Spleen (tissue), 11 donors: Measurements from ENCODE around the gene RBM27. TPM values are rescaled to one million over a fixed set of nuclear protein-coding genes. Genes with fewer than 3 reads are reported as not detected.
"Not testable (repeated sequence)": the region's sequence is repeated elsewhere in the genome, so short reads cannot be mapped to it uniquely, and the experiment has no call there.

ENCODE experiments used
- DNase-seq: peaks from one replicate; pipeline ENCODE4 v3.0.0-alpha.2; 2020
- H3K27ac ChIP-seq, 8 donors: fragments of 200-600 bp; sonication (generic) in 7 of 8; 1 replicate in 4 of 8; 2 replicates in 4 of 8; pipeline versions ENCODE4 v1.5.0 to v1.8.0; 2016 to 2021; ENCODE audit warnings: inconsistent platforms in 4 of 8, mild to moderate bottlenecking in 4 of 8, moderate library complexity in 1 of 8
- H3K27me3 ChIP-seq, 7 donors: fragments of 200-600 bp; sonication (generic) in 6 of 7; replicated peaks in 1 of 7; 1 replicate in 4 of 7; 2 replicates in 3 of 7; pipeline versions ENCODE4 v1.5.0 to v1.8.0; 2016 to 2021; ENCODE audit warnings: inconsistent platforms in 3 of 7, mild to moderate bottlenecking in 1 of 7
- H3K36me3 ChIP-seq, 6 donors: fragments of 200-600 bp; sonication (generic) in 5 of 6; 1 replicate in 4 of 6; 2 replicates in 2 of 6; pipeline versions ENCODE4 v1.5.0 to v1.8.0; 2016 to 2021; ENCODE audit warnings: inconsistent platforms in 2 of 6
- H3K4me1 ChIP-seq, 6 donors: fragments of 200-600 bp; sonication (generic) in 5 of 6; 1 replicate in 3 of 6; 2 replicates in 3 of 6; pipeline versions ENCODE4 v1.5.0 to v1.8.0; 2016 to 2021; ENCODE audit warnings: inconsistent platforms in 3 of 6
- H3K4me3 ChIP-seq, 8 donors: fragments of 200-600 bp; sonication (generic) in 7 of 8; 1 replicate in 4 of 8; 2 replicates in 4 of 8; pipeline versions ENCODE4 v1.5.0 to v1.8.0; 2016 to 2021; ENCODE audit warnings: inconsistent platforms in 4 of 8, mild to moderate bottlenecking in 4 of 8, moderate library complexity in 2 of 8
- H3K9me3 ChIP-seq, 8 donors: fragments of 200-600 bp; sonication (generic) in 7 of 8; 1 replicate in 4 of 8; 2 replicates in 4 of 8; pipeline versions ENCODE4 v1.5.0 to v1.8.0; 2016 to 2021; ENCODE audit warnings: inconsistent platforms in 4 of 8
- CTCF ChIP-seq, 11 experiments: fragments of 200-600 bp in 7 of 11; fragments of 450-650 bp in 4 of 11; sonication (generic) in 4 of 11; IDR thresholded peaks in 8 of 11; conservative IDR thresholded peaks in 3 of 11; 1 replicate in 7 of 11; 2 replicates in 4 of 11; pipeline versions ENCODE4 v1.4.0 to v1.8.0; 2016 to 2021; ENCODE audit warnings: antibody characterized with exemption in 11 of 11, inconsistent platforms in 4 of 11, mild to moderate bottlenecking in 1 of 11
- POLR2A ChIP-seq, 3 donors: fragments of 450-650 bp; IDR thresholded peaks; one replicate each; pipeline ENCODE4 v1.5.1; 2017; ENCODE audit warnings: antibody characterized with exemption in 3 of 3, mild to moderate bottlenecking in 1 of 3
- POLR2AphosphoS5 ChIP-seq, 3 donors: sonication (generic); formaldehyde crosslinking; IDR thresholded peaks; one replicate each; pipeline ENCODE4 v1.5.1; 2017; ENCODE audit warnings: antibody characterized with exemption in 3 of 3
- WGBS, 5 donors: extraction: QIAGEN DNeasy Blood & Tissue Kit in 3 of 5; methylation state at CpG; one replicate each; pipeline versions ENCODE4 v1.1.5 to v1.1.7; 2013 to 2018; 5-methylcytosine and 5-hydroxymethylcytosine counted together
- intact Hi-C: fragments of 100-400 bp; cut with DNase I; formaldehyde crosslinking; loops from one replicate; pipeline ENCODE4 v1.15.0; 2023; ENCODE audit warnings: low total_unique reads
- polyA plus RNA-seq, 3 donors: library from polyadenylated mRNA; stranded (reverse); fragments of 200-250 nt; gene quantifications; one replicate each; pipeline ENCODE4 v1.2.1, GENCODE V29; 2013
- total RNA-seq, 7 donors: library from RNA; depleted of rRNA in 3 of 7; stranded (reverse); fragments of >200 nt in 3 of 7; fragmentation: NEBNext Ultra II Directional in 4 of 7; extraction: Animal tissue kit (Norgen Biotek cat#: 25700) in 4 of 7; gene quantifications; one replicate each; pipeline versions ENCODE4 v1.1.0 to v1.2.1, GENCODE V29; 2016 to 2021
- donor health status: healthy with polysubstance abuse.
- donor health status: DM: no; HTN: no; CAD: no; lungs with moderate emphysema.
- donor health status: DM: no; HTN: no; CAD: no.
- donor health status: Bipolar disorder and iron deficiency.
- donor health status: healthy.
- donor health status: DM: no; HTN: no; CAD: no.
- donor health status: DM: yes; HTN: yes; CAD: no.

Gene RBM27
- total and polyA plus RNA-seq, 10 donors, result 5.5 to 26.4 (median 17.9) TPM

- DNase-seq, result no peak
- Histone ChIP-seq H3K4me1 (no peaks in the 10 kb centered on the region), H3K9me3 (no peaks in the 10 kb centered on the region), H3K27me3 (no peaks in the 10 kb centered on the region), H3K27ac (no peak overlapping the region), H3K36me3 (peaks cover 13 to 100% (median 87%) of the 10 kb centered on the region in 6 donors), H3K4me3 (no peak overlapping the region)
- WGBS, 5 donors, result 80 to 93% (median 83%) methylated on average over 1 of the region's 1 CpG
- TF ChIP-seq POLR2AphosphoS5 (IDR thresholded peaks at IDR 0.05) (no peak), POLR2A (IDR thresholded peaks at IDR 0.05) (no peak), CTCF (IDR thresholded peaks at IDR 0.05 in 8 of 11, conservative IDR thresholded peaks at IDR 0.05 in 3 of 11) (no peak)
- intact Hi-C loops, result no loop called here
These were observed 37.9 kb upstream of the RBM27 start for GRCh38 chr5:146165460-146165859.

- Histone ChIP-seq H3K36me3 (peaks cover 13 to 100% (median 89%) of the 10 kb centered on the region in 6 donors), H3K4me3 (no peak overlapping the region), H3K27ac (no peak overlapping the region), H3K27me3 (no peaks in the 10 kb centered on the region), H3K9me3 (no peaks in the 10 kb centered on the region), H3K4me1 (no peaks in the 10 kb centered on the region)
- intact Hi-C loops, result no loop called here
- DNase-seq, result no peak
- TF ChIP-seq CTCF (IDR thresholded peaks at IDR 0.05 in 8 of 11, conservative IDR thresholded peaks at IDR 0.05 in 3 of 11) (no peak), POLR2A (IDR thresholded peaks at IDR 0.05) (no peak), POLR2AphosphoS5 (IDR thresholded peaks at IDR 0.05) (no peak)
- whole genome bisulfite sequencing, 5 donors, result 84 to 100% (median 89%) methylated on average over 1 of the region's 1 CpG
These were observed 37.5 kb upstream of the RBM27 start for GRCh38 chr5:146165903-146166302.

- intact Hi-C loops, result no loop called here
- Histone ChIP-seq H3K27me3 (no peaks in the 10 kb centered on the region), H3K9me3 (no peaks in the 10 kb centered on the region), H3K4me3 (no peak overlapping the region), H3K27ac (no peak overlapping the region), H3K4me1 (peaks cover 0 to 14% (median 5%) of the 10 kb centered on the region in 6 donors), H3K36me3 (peaks cover 3 to 100% (median 71%) of the 10 kb centered on the region in 6 donors)
- TF ChIP-seq CTCF (IDR thresholded peaks at IDR 0.05 in 8 of 11, conservative IDR thresholded peaks at IDR 0.05 in 3 of 11), result no peak
- no peak for TF ChIP-seq POLR2A (IDR thresholded peaks at IDR 0.05)
- no peak for TF ChIP-seq POLR2AphosphoS5 (IDR thresholded peaks at IDR 0.05)
- no peak for DNase-seq
These were observed 34.3 kb upstream of the RBM27 start for GRCh38 chr5:146169076-146169475.

GRCh38 chr5:146173049-146173448 is 30.4 kb upstream of the RBM27 start:
- WGBS, 5 donors, result 72 to 91% (median 83%) methylated on average over 8 of the region's 8 CpGs
- H3K27me3 ChIP-seq, H3K4me3 ChIP-seq, DNase-seq, intact Hi-C loops, H3K9me3 ChIP-seq: not testable (repeated sequence)
- H3K27ac ChIP-seq, result peak overlapping the region in 2 of 8 donors; percentile 29 to 46
- peaks cover 3 to 97% (median 60%) of the 10 kb centered on the region in 6 donors for H3K36me3 ChIP-seq
- H3K4me1 ChIP-seq, result peaks cover 0 to 15% (median 5%) of the 10 kb centered on the region in 6 donors

- TF ChIP-seq POLR2AphosphoS5 (IDR thresholded peaks at IDR 0.05) (no peak), CTCF (IDR thresholded peaks at IDR 0.05 in 8 of 11, conservative IDR thresholded peaks at IDR 0.05 in 3 of 11) (no peak), POLR2A (IDR thresholded peaks at IDR 0.05) (no peak)
- H3K27me3 ChIP-seq, result no peaks in the 10 kb centered on the region
- intact Hi-C loops, result no loop called here
- no peak overlapping the region for H3K4me3 ChIP-seq
- no peak for DNase-seq
- 45 to 78% (median 69%) methylated on average over 3 of the region's 3 CpGs for WGBS, 5 donors
- peak overlapping the region in 1 of 8 donors; percentile 11 for H3K27ac ChIP-seq
- H3K9me3 ChIP-seq, result no peaks in the 10 kb centered on the region
- peaks cover 3 to 92% (median 60%) of the 10 kb centered on the region in 6 donors for H3K36me3 ChIP-seq
- H3K4me1 ChIP-seq, result peaks cover 0 to 15% (median 5%) of the 10 kb centered on the region in 6 donors
These were observed 29.8 kb upstream of the RBM27 start for GRCh38 chr5:146173597-146173996.
